Activated B cell treated with CpG ODN at 0.5 μM for 24 hours (primary cell): ENCODE results near the gene GPR183. TPM values are rescaled to one million over a fixed set of nuclear protein-coding genes. Genes with fewer than 3 reads are reported as not detected.

Source experiments
- ATAC-seq: fragments of 200-7000 bp; cut with Tn5 transposase; one replicate; pipeline ENCODE4 v1.10.0; 2021; ENCODE audit warnings: low read depth, mild to moderate bottlenecking, moderate library complexity
- CTCF ChIA-PET: fragments of 350-600 bp; sonication (Branson Sonifier 250); formaldehyde crosslinking; loops from one replicate; lab custom pipeline; 2021; ENCODE audit warnings: antibody characterized with exemption; lab: Charles Lee
- POLR2A ChIA-PET: fragments of 350-600 bp; sonication (Branson Sonifier 250); formaldehyde crosslinking; loops from one replicate; lab custom pipeline; 2021; ENCODE audit warnings: antibody characterized with exemption; lab: Charles Lee
- DNase-seq: peaks from one replicate; pipeline ENCODE4 v3.0.0; 2022
- H3K27ac Mint-ChIP-seq: one replicate; pipeline ENCODE4 v1.8.0; 2020; ENCODE audit warnings: mixed read lengths
- H3K27me3 Mint-ChIP-seq: one replicate; pipeline ENCODE4 v1.8.0; 2021; ENCODE audit warnings: mixed read lengths
- H3K36me3 Mint-ChIP-seq: one replicate; pipeline ENCODE4 v1.8.0; 2021; ENCODE audit warnings: low read depth, mixed read lengths
- H3K4me1 Mint-ChIP-seq: one replicate; pipeline ENCODE4 v1.8.0; 2021; ENCODE audit warnings: mixed read lengths
- H3K4me3 Mint-ChIP-seq: one replicate; pipeline ENCODE4 v1.8.0; 2020; ENCODE audit warnings: mild to moderate bottlenecking, mixed read lengths
- H3K9me3 Mint-ChIP-seq: one replicate; pipeline ENCODE4 v1.8.0; 2020; ENCODE audit warnings: mixed read lengths
- CTCF ChIP-seq: fragments of 200-600 bp; IDR thresholded peaks from one replicate; pipeline ENCODE4 v1.8.0; 2022; ENCODE audit warnings: antibody characterized with exemption, mild to moderate bottlenecking
- intact Hi-C: fragments of 100-400 bp; cut with micrococcal nuclease; formaldehyde crosslinking; loops from one replicate; pipeline ENCODE4 v1.15.1; 2024
- total RNA-seq: library from RNA; stranded (reverse); gene quantifications from 2 replicates; pipeline ENCODE4 v1.2.3, GENCODE V29; 2022

Gene GPR183
- total RNA-seq, 1 donor from 2014 or later = 84.5 TPM

GRCh38 chr13:99316657-99317256, 9.6 kb upstream of the GPR183 start:
- ChIA-PET CTCF (no interaction called here), POLR2A (no interaction called here)
- Mint-ChIP-seq H3K27me3 (no peaks in the 10 kb centered on the region), H3K4me1 (peaks cover 36% of the 10 kb centered on the region), H3K27ac (peak overlapping the region; percentile 30), H3K4me3 (no peak overlapping the region), H3K9me3 (no peaks in the 10 kb centered on the region), H3K36me3 (peaks cover 56% of the 10 kb centered on the region)
- no peak for TF ChIP-seq CTCF
- intact Hi-C loops = no loop called here
- ATAC-seq = no peak
- DNase-seq = no peak

- CTCF ChIA-PET = no interaction called here
Measured at GRCh38 chr13:99316224-99316623, 9.0 kb upstream of the GPR183 start.

GRCh38 chr13:99315186-99315585, 8.0 kb upstream of the GPR183 start:
- H3K27ac Mint-ChIP-seq = no peak overlapping the region
- H3K9me3 Mint-ChIP-seq = no peaks in the 10 kb centered on the region
- CTCF ChIA-PET = no interaction called here
- H3K27me3 Mint-ChIP-seq = no peaks in the 10 kb centered on the region
- H3K36me3 Mint-ChIP-seq = peaks cover 56% of the 10 kb centered on the region
- ATAC-seq = no peak
- intact Hi-C loops = no loop called here
- no peak overlapping the region for H3K4me3 Mint-ChIP-seq
- TF ChIP-seq CTCF = no peak
- DNase-seq = no peak
- H3K4me1 Mint-ChIP-seq = peaks cover 37% of the 10 kb centered on the region
- POLR2A ChIA-PET = interaction anchor here (0.9 kb wide), 1 partner anchor 8 kb away, joined by 3 read pairs; no protein-coding TSS in a partner anchor

More at GRCh38 chr13:99316224-99316623, 9.0 kb upstream of the GPR183 start:
- H3K4me3 Mint-ChIP-seq = no peak overlapping the region
- peaks cover 36% of the 10 kb centered on the region for H3K4me1 Mint-ChIP-seq
- DNase-seq (no peak), ATAC-seq (no peak)
- H3K27ac Mint-ChIP-seq = no peak overlapping the region
- intact Hi-C loops = no loop called here
- H3K9me3 Mint-ChIP-seq = no peaks in the 10 kb centered on the region
- POLR2A ChIA-PET = no interaction called here
- TF ChIP-seq CTCF = no peak
- H3K36me3 Mint-ChIP-seq = peaks cover 56% of the 10 kb centered on the region
- H3K27me3 Mint-ChIP-seq = no peaks in the 10 kb centered on the region

DNA sequence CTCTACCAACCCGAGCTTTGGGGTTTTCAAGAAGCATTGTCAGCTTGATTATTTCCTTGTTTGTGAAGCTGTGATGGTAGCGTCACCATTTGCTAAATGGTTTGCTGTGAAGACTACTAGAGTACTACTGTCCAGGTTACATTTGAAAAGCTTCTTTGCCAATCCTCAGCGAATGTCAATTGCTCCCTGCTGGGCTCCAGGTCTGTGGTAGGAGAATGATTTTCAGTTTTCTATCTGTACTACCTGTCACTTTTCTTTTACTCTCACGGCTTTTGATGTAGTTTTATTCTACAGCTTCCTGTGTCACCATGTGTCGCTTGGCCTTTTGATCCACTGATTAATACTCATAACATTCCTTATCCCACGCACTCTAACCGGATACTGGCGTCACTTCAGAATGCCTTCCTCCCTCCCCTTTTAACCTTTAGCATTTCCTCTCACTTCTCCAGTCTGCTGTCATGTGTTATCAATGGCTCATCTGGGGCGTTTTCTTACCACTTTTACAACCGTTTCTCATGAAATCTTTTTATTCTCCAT, 7.5 kb upstream of the GPR183 start:
- ATAC-seq (no peak), DNase-seq (no peak)
- Mint-ChIP-seq H3K4me1 (peaks cover 41% of the 10 kb centered on the region), H3K4me3 (no peak overlapping the region), H3K27ac (no peak overlapping the region), H3K27me3 (no peaks in the 10 kb centered on the region), H3K9me3 (no peaks in the 10 kb centered on the region), H3K36me3 (peaks cover 57% of the 10 kb centered on the region)
- TF ChIP-seq CTCF = no peak
- intact Hi-C loops = no loop called here
- ChIA-PET CTCF (interaction anchor here (0.9 kb wide), 1 partner anchor 45 kb away, joined by 3 read pairs; no protein-coding TSS in a partner anchor), POLR2A (interaction anchor here (0.9 kb wide), 1 partner anchor 8 kb away, joined by 3 read pairs; no protein-coding TSS in a partner anchor)

GRCh38 chr13:99313941-99314340, 6.7 kb upstream of the GPR183 start:
- TF ChIP-seq CTCF = no peak
- ATAC-seq = no peak
- peaks cover 45% of the 10 kb centered on the region for H3K4me1 Mint-ChIP-seq
- CTCF ChIA-PET = interaction anchor here (0.9 kb wide), 1 partner anchor 46 kb away, joined by 3 read pairs; no protein-coding TSS in a partner anchor
- no peaks in the 10 kb centered on the region for H3K27me3 Mint-ChIP-seq
- POLR2A ChIA-PET = interaction anchor here (1.2 kb wide), 1 partner anchor 39 kb away, joined by 3 read pairs; no protein-coding TSS in a partner anchor
- no peak overlapping the region for H3K27ac Mint-ChIP-seq
- intact Hi-C loops = no loop called here
- no peaks in the 10 kb centered on the region for H3K9me3 Mint-ChIP-seq
- DNase-seq = no peak
- H3K4me3 Mint-ChIP-seq = no peak overlapping the region
- peaks cover 51% of the 10 kb centered on the region for H3K36me3 Mint-ChIP-seq
